ENCODE measurements around the gene RAN. TPM values are rescaled to one million over a fixed set of nuclear protein-coding genes. Genes with fewer than 3 reads are reported as not detected.

The RAN gene
- total RNA-seq, 1 donor from 2014 or later: 227 TPM

DNA sequence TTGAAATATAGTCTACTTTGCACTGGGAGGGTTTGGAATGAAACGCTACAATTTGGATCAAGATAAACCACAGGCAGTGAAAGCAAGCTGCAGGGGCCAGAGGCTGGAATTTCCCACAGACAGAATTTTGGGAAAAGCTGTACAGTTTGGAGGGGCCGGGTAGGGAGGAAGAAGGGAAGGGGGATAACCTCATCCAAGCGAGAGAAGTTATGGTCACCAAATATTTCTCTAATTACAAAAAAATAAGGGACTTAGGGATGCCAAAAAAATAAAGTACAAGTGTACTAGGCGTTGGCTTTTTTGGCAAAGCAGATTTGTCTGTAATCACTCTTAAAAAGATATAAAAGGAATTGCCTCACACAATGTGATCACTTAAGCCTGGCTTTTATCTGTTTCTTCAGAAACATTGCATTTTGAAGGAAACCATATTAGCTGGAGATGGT lies 50.7 kb downstream of the RAN start:
- Histone ChIP-seq H3K9me3 (ENCODE audit: control insufficient read depth in 3 of 3, low read length in 3 of 3) (no peaks in the 10 kb centered on the region), H3K4me1 (ENCODE audit: control insufficient read depth in 3 of 3, insufficient read depth in 3 of 3, low read length in 3 of 3) (no peaks in the 10 kb centered on the region), H3K36me3 (ENCODE audit: control insufficient read depth in 3 of 3, insufficient read depth in 3 of 3, low read length in 3 of 3) (no peaks in the 10 kb centered on the region), H3K4me3 (ENCODE audit: low read length in 3 of 3) (no peak overlapping the region), H3K9ac (ENCODE audit: low read depth in 1 of 3, low read length in 3 of 3) (no peak overlapping the region), H3K27me3 (ENCODE audit: control insufficient read depth in 3 of 3, insufficient read depth in 3 of 3, low read length in 3 of 3) (peaks cover 8 to 18% (median 12%) of the 10 kb centered on the region in 3 donors), H3K27ac (ENCODE audit: low read depth, low read length) (no peak overlapping the region)

- H3K36me3 ChIP-seq (ENCODE audit: control insufficient read depth in 3 of 3, insufficient read depth in 3 of 3, low read length in 3 of 3): no peaks in the 10 kb centered on the region
- H3K4me3 ChIP-seq (ENCODE audit: low read length in 3 of 3): no peak overlapping the region
- H3K4me1 ChIP-seq (ENCODE audit: control insufficient read depth in 3 of 3, insufficient read depth in 3 of 3, low read length in 3 of 3): no peaks in the 10 kb centered on the region
- peaks cover 3 to 15% (median 10%) of the 10 kb centered on the region in 3 donors for H3K27me3 ChIP-seq (ENCODE audit: control insufficient read depth in 3 of 3, insufficient read depth in 3 of 3, low read length in 3 of 3)
- H3K9ac ChIP-seq (ENCODE audit: low read depth in 1 of 3, low read length in 3 of 3): no peak overlapping the region
- no peak overlapping the region for H3K27ac ChIP-seq (ENCODE audit: low read depth, low read length)
- H3K9me3 ChIP-seq (ENCODE audit: control insufficient read depth in 3 of 3, low read length in 3 of 3): no peaks in the 10 kb centered on the region
Measured at GRCh38 chr12:130924966-130925665, 53.2 kb downstream of the RAN start.

GRCh38 chr12:130925666-130926015 lies 53.8 kb downstream of the RAN start:
- Histone ChIP-seq H3K36me3 (ENCODE audit: control insufficient read depth in 3 of 3, insufficient read depth in 3 of 3, low read length in 3 of 3) (no peaks in the 10 kb centered on the region), H3K27me3 (ENCODE audit: control insufficient read depth in 3 of 3, insufficient read depth in 3 of 3, low read length in 3 of 3) (peaks cover 0 to 19% (median 6%) of the 10 kb centered on the region in 3 donors), H3K9ac (ENCODE audit: low read depth in 1 of 3, low read length in 3 of 3) (no peak overlapping the region), H3K4me3 (ENCODE audit: low read length in 3 of 3) (no peak overlapping the region), H3K4me1 (ENCODE audit: control insufficient read depth in 3 of 3, insufficient read depth in 3 of 3, low read length in 3 of 3) (no peaks in the 10 kb centered on the region), H3K27ac (ENCODE audit: low read depth, low read length) (no peak overlapping the region), H3K9me3 (ENCODE audit: control insufficient read depth in 3 of 3, low read length in 3 of 3) (no peaks in the 10 kb centered on the region)

Small RNA genes within 50 kb of the gene (small RNA-seq; reads per million reads assigned to genes)
- gene RF00019 (not detected), gene RNU6-1077P (not detected)

Other genes starting within 250 kb of the RAN start
- 2.6 TPM for gene RIMBP2, start 155.8 kb upstream of the RAN start, total RNA-seq
- gene STX2, start 32.8 kb upstream of the RAN start, total RNA-seq: 13.6 TPM
- gene ADGRD1, start 81.8 kb downstream of the RAN start, total RNA-seq: 7.8 TPM

Measured in skeletal muscle tissue (tissue), 5 donors.